K562 (cell line): ENCODE measurements around the gene EXOC5. TPM values are rescaled to one million over a fixed set of nuclear protein-coding genes. Genes with fewer than 3 reads are reported as not detected.
"Not testable (repeated sequence)": the region's sequence is repeated elsewhere in the genome, so short reads cannot be mapped to it uniquely, and the experiment has no call there.

ENCODE experiments used
- ATAC-seq: fragments of 200-7000 bp; cut with Tn5 transposase; 3 replicates; pipeline ENCODE4 v1.9.1; 2020; ENCODE audit warnings: moderate library complexity
- BruUV-seq: library from RNA; stranded (reverse); fragments of 400-500 nt; replicated peaks from 2 replicates; lab custom pipeline; 2021; lab: Mats Ljungman, UMichigan
- CTCF ChIA-PET: fragments of 300-600 bp; formaldehyde crosslinking; extraction: SDS; loops from one replicate; lab custom pipeline; 2021; ENCODE audit warnings: low intra/inter-chr PET ratio; lab: Yijun Ruan, JAX
- POLR2A ChIA-PET: fragments of 300-600, 350-650 bp; sonication (Branson Sonifier 250); formaldehyde crosslinking; extraction: SDS; loops from one replicate; lab custom pipeline; 2021; ENCODE audit warnings: antibody characterized with exemption, inconsistent platforms; lab: Yijun Ruan, JAX
- DNase-seq, 4 experiments: peaks; one replicate each; pipeline versions ENCODE4 v3.0.0 to v3.0.0-alpha.2; 2011 to 2018; ENCODE audit warnings: low spot score in 3 of 4, mixed read lengths in 3 of 4; ENCODE audit errors: extremely low read depth in 1 of 4
- FAIRE-seq: peaks from 2 replicates; lab custom pipeline; 2011; peaks lifted over from hg19 to GRCh38; lab: Jason Lieb, UNC
- H2AFZ ChIP-seq: 2 replicates; pipeline ENCODE4 v1.6.0; 2011; ENCODE audit warnings: low read depth, low read length, control low read depth, inconsistent platforms
- H3K27ac ChIP-seq: fragments of 200-600 bp; 3 replicates; pipeline ENCODE4 v1.8.0; 2011; ENCODE audit warnings: low read depth, mild to moderate bottlenecking, control low read depth, inconsistent platforms, low read length, moderate library complexity, mixed read lengths; ENCODE audit errors: extremely low read depth
- H3K27me3 ChIP-seq, 2 experiments: fragments of 300-600 bp in 1 of 2; 2 replicates in 1 of 2; 3 replicates in 1 of 2; pipeline versions ENCODE4 v1.6.0 to v1.8.0; 2011; ENCODE audit warnings: inconsistent platforms in 2 of 2, low read length in 2 of 2, mild to moderate bottlenecking in 1 of 2, mixed read lengths in 1 of 2, moderate library complexity in 1 of 2; ENCODE audit not compliant: control insufficient read depth in 2 of 2, insufficient read depth in 2 of 2
- H3K36me3 ChIP-seq: fragments of 300-600 bp; 3 replicates; pipeline ENCODE4 v1.8.0; 2011; ENCODE audit warnings: mild to moderate bottlenecking, low read length, inconsistent platforms; ENCODE audit not compliant: control insufficient read depth, insufficient read depth
- H3K4me1 ChIP-seq, 2 experiments: fragments of 200-600 bp in 1 of 2; replicated peaks in 1 of 2; 2 replicates in 1 of 2; 3 replicates in 1 of 2; pipeline versions ENCODE4 v1.5.1 to v1.8.0; 2011; ENCODE audit warnings: inconsistent platforms in 2 of 2, low read length in 2 of 2, mild to moderate bottlenecking in 1 of 2, mixed read lengths in 1 of 2, moderate library complexity in 1 of 2; ENCODE audit not compliant: control insufficient read depth in 2 of 2, insufficient read depth in 2 of 2
- H3K4me2 ChIP-seq: 2 replicates; pipeline ENCODE4 v1.6.1; 2011; ENCODE audit warnings: low read length, control low read depth, inconsistent platforms, mixed read lengths; ENCODE audit not compliant: insufficient read depth
- H3K4me3 ChIP-seq: fragments of 200-600 bp; sonication (generic), shearing (Covaris generic); 2 replicates; pipeline ENCODE4 v1.5.1; 2016; ENCODE audit warnings: control low read depth, inconsistent platforms
- H3K79me2 ChIP-seq: fragments of 200-600 bp; 3 replicates; pipeline ENCODE4 v1.8.0; 2011; ENCODE audit warnings: low read length, inconsistent platforms; ENCODE audit not compliant: control insufficient read depth, insufficient read depth
- H3K9ac ChIP-seq, 2 experiments: 2 replicates each; pipeline versions ENCODE4 v1.6.0 to v1.6.1; 2011; ENCODE audit warnings: low read depth in 2 of 2, low read length in 2 of 2, control low read depth in 1 of 2, inconsistent platforms in 1 of 2, mild to moderate bottlenecking in 1 of 2, mixed read lengths in 1 of 2; ENCODE audit not compliant: insufficient read depth in 1 of 2
- H3K9me1 ChIP-seq: one replicate; pipeline ENCODE4 v1.6.0; 2011; ENCODE audit warnings: inconsistent platforms, mild to moderate bottlenecking, low read length, moderate library complexity; ENCODE audit not compliant: control insufficient read depth, insufficient read depth
- H3K9me3 ChIP-seq: replicated peaks from 2 replicates; pipeline ENCODE4 v1.5.1; 2011; ENCODE audit warnings: low read depth, low read length, inconsistent platforms; ENCODE audit not compliant: control insufficient read depth, insufficient read depth
- H4K20me1 ChIP-seq: replicated peaks from 2 replicates; pipeline ENCODE4 v1.6.1; 2011; ENCODE audit warnings: low read length, inconsistent platforms, mixed read lengths; ENCODE audit not compliant: control insufficient read depth, insufficient read depth
- ADNP ChIP-seq: fragments of 200-800 bp; sonication (Bioruptor generic); IDR thresholded peaks from 2 replicates; pipeline ENCODE4 v1.6.1; 2016; ENCODE audit warnings: missing genetic modification characterization, missing compliant biosample characterization
- ARID1B ChIP-seq: fragments of 450-650 bp; IDR thresholded peaks from 2 replicates; pipeline ENCODE4 v1.6.1; 2016; ENCODE audit warnings: antibody characterized with exemption, mild to moderate bottlenecking, inconsistent platforms
- CBFA2T2 ChIP-seq: fragments of 450-650 bp; conservative IDR thresholded peaks from 2 replicates; pipeline ENCODE4 v1.6.1; 2017; ENCODE audit warnings: mild to moderate bottlenecking
- CBFA2T3 ChIP-seq: fragments of 450-650 bp; IDR thresholded peaks from 2 replicates; pipeline ENCODE4 v1.6.1; 2017
- DPF2 ChIP-seq: fragments of 450-650 bp; IDR thresholded peaks from 2 replicates; pipeline ENCODE4 v1.6.1; 2016
- FOXM1 ChIP-seq, 2 experiments: fragments of 450-650 bp in 1 of 2; sonication (generic) in 1 of 2; formaldehyde crosslinking in 1 of 2; IDR thresholded peaks; 2 replicates each; pipeline versions ENCODE4 v1.6.1 to v1.9.0; 2017 to 2022; ENCODE audit warnings: low read depth in 2 of 2, mild to moderate bottlenecking in 2 of 2, missing genetic modification reagents in 1 of 2, moderate library complexity in 1 of 2
- KDM1A ChIP-seq, 2 experiments: fragments of 450-650 bp; IDR thresholded peaks; 2 replicates each; pipeline ENCODE4 v1.6.1; 2016; ENCODE audit warnings: mild to moderate bottlenecking in 2 of 2
- MTA2 ChIP-seq: fragments of 450-650 bp; IDR thresholded peaks from 2 replicates; pipeline ENCODE4 v1.6.1; 2016; ENCODE audit warnings: low read depth
- NCOR1 ChIP-seq: fragments of 450-650 bp; IDR thresholded peaks from 2 replicates; pipeline ENCODE4 v1.6.1; 2016; ENCODE audit warnings: mild to moderate bottlenecking, moderate library complexity
- TAL1 ChIP-seq: fragments of 450-650 bp; IDR thresholded peaks from 2 replicates; pipeline ENCODE4 v1.6.1; 2016; ENCODE audit warnings: mild to moderate bottlenecking
- TCF3 ChIP-seq: sonication (generic); formaldehyde crosslinking; IDR thresholded peaks from 2 replicates; pipeline ENCODE4 v1.4.0; 2020; ENCODE audit warnings: mild to moderate bottlenecking, missing genetic modification reagents
- TEAD4 ChIP-seq, 2 experiments: sonication (generic) in 1 of 2; formaldehyde crosslinking in 1 of 2; IDR thresholded peaks; 2 replicates each; pipeline versions ENCODE4 v1.6.1 to v1.8.0; 2012 to 2022; ENCODE audit warnings: borderline replicate concordance in 1 of 2, inconsistent platforms in 1 of 2, low read length in 1 of 2, mild to moderate bottlenecking in 1 of 2, missing genetic modification reagents in 1 of 2
- TRIM24 ChIP-seq, 2 experiments: fragments of 450-650 bp; IDR thresholded peaks; 2 replicates each; pipeline ENCODE4 v1.6.1; 2016
- WGBS: fragments of 100-300 bp; shearing (Covaris generic); methylation state at CpG from one replicate; pipeline ENCODE4 v1.1.6; 2016; ENCODE audit warnings: low coverage, mixed read lengths; ENCODE audit not compliant: insufficient coverage; ENCODE audit errors: missing lambda C conversion rate; 5-methylcytosine and 5-hydroxymethylcytosine counted together
- in situ Hi-C: fragments of 300-500 bp; cut with MboI; formaldehyde crosslinking; loops from 4 replicates; pipeline ENCODE4 v1.15.0; 2018; ENCODE audit warnings: inconsistent platforms, mixed read lengths
- intact Hi-C: fragments of 100-400 bp; cut with micrococcal nuclease; formaldehyde crosslinking; loops from 2 replicates; pipeline ENCODE4 v1.14.2; 2022
- polyA plus RNA-seq, 8 experiments: library from polyadenylated mRNA; depleted of rRNA in 4 of 8; stranded (reverse) in 5 of 8; unstranded in 3 of 8; fragments of >200 nt; fragmentation: Nextera tagmentation in 2 of 8; fragmentation: Illumina TruSeq in 1 of 8; extraction: Ambion mirVana in 2 of 8; extraction: Trizol in 1 of 8; gene quantifications; 2 replicates each; pipeline versions ENCODE4 v1.2.1 to v1.2.3, GENCODE V29; 2011 to 2014; ENCODE audit warnings: inconsistent platforms in 1 of 8, missing spikeins in 1 of 8
- total RNA-seq, 7 experiments: library from RNA; depleted of rRNA in 6 of 7; stranded (reverse); fragments of >200 nt in 6 of 7; fragmentation: Illumina TruSeq in 2 of 7; extraction: Trizol in 2 of 7; gene quantifications; 2 replicates each; pipeline versions ENCODE4 v1.2.1 to v1.2.3, GENCODE V29; 2011 to 2021; ENCODE audit warnings: low replicate concordance in 1 of 7

The EXOC5 gene
- total and polyA plus RNA-seq, 9 of the 15 experiments (the other 6 are each of a cell fraction or from before 2014, with no cell fraction given) = 5.7 to 50.3 (median 32.0) TPM

DNA sequence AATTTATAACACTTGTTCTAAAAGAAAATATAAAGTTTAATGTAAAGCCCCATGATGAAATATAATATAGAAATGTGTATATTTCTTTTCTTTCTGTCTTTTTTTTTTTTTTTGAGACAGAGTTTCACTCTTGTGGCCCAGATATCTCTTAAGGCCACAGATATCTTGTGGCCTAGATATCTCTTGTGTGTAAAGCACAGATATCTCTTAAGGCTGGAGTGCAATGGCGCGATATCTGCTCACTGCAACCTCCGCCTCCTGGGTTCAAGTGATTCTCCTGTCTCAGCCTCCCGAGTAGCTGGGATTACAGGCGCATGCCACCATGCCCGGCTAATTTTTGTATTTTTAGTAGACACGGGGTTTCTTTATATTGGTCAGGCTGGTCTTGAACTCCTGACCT lies 28.6 kb downstream of the EXOC5 start:
- BruUV-seq; intact Hi-C loops; H3K79me2 ChIP-seq; CTCF ChIA-PET; H3K4me2 ChIP-seq; H3K4me3 ChIP-seq; H3K27ac ChIP-seq; H3K9ac ChIP-seq; POLR2A ChIA-PET; H3K27me3 ChIP-seq; in situ Hi-C loops; H3K4me1 ChIP-seq; H3K9me1 ChIP-seq; H4K20me1 ChIP-seq; ATAC-seq; H3K9me3 ChIP-seq; H2AFZ ChIP-seq; FAIRE-seq; TF ChIP-seq TEAD4 (CRISPR knock-in tag; IDR thresholded peaks at IDR 0.05; ENCODE audit: borderline replicate concordance); FOXM1 (CRISPR knock-in tag; IDR thresholded peaks at IDR 0.05; ENCODE audit: low read depth): not testable (repeated sequence)
- TF ChIP-seq NCOR1 (peak; percentile 48; the same call in 1 of the 2 replicates), MTA2 (peak; percentile 61; the same call in 1 of the 2 replicates), TAL1 (peak; percentile 81), DPF2 (0 out of 2 replicates have a peak, but pooled peaks have one; percentile 28), CBFA2T2 (peak; percentile 73), KDM1A (IDR thresholded peaks at IDR 0.05) (0 out of 4 replicates have a peak, but pooled peaks of 1 of the 2 experiments have one; percentile 8), CBFA2T3 (peak; percentile 83), TEAD4 (IDR thresholded peaks at IDR 0.05; ENCODE audit: low read length) (peak; percentile 71), ARID1B (peak; percentile 73), TRIM24 (IDR thresholded peaks at IDR 0.05) (peak; percentile 26 to 55; a peak in 3 of 4 replicates), ADNP (tag) (0 out of 2 replicates have a peak, but pooled peaks have one; percentile 23), TCF3 (CRISPR knock-in tag) (peak; percentile 60), FOXM1 (IDR thresholded peaks at IDR 0.05; ENCODE audit: low read depth) (peak; percentile 40; the same call in 1 of the 2 replicates)
- H3K36me3 ChIP-seq = peaks cover 29% of the 10 kb centered on the region; the same call in 2 of the 3 replicates
- 37% methylated on average over 3 of the region's 7 CpGs for WGBS
- peak in 1 of 4 experiments; percentile 24 for DNase-seq
